ENCODE data around the gene SLC13A3. TPM values are rescaled to one million over a fixed set of nuclear protein-coding genes. Genes with fewer than 3 reads are reported as not detected.

The SLC13A3 gene
- total RNA-seq, 1 donor from 2014 or later, result not detected

DNA sequence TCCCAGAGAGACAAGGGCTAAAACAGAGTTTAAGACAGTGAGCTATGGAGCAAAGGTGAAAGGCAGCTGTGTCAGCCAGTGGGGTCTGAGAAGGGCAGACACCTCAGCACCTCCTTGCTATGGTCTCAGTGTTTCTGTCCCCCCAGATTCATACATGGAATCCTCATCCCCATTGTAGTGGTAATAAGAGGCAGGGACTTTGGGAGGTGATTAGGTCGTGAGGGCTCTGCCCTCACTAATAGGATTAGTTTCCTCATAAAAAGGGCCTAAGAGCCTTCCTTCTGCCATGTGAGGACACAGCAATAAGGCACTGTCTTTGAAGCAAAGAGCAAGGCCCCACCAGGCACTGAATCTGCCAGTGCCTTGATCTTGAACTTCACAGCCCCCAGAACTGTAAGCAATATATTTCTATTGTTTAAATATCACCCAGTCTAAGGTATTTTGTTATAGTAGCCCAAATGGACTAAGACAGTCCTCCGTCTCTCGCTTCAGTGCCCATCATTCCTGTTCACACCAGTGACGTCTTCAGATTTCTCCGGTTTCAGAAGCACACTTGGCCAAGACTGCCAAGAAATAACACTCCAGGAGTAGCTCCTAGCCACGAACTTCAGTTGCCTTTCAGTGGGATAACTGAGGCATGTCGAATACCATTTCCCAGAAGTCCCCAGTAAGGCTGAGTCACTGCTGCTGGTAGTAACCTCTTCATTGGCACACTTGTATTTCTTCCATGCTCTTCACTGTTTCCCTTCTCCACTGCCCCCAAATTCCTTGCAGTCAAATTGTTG lies 32.8 kb downstream of the SLC13A3 start:
- Mint-ChIP-seq H3K9me3 (no peaks in the 10 kb centered on the region), H3K27me3 (ENCODE audit: low read depth) (peaks cover 34% of the 10 kb centered on the region)
- intact Hi-C loops (cut with micrococcal nuclease), result no loop called here

DNA sequence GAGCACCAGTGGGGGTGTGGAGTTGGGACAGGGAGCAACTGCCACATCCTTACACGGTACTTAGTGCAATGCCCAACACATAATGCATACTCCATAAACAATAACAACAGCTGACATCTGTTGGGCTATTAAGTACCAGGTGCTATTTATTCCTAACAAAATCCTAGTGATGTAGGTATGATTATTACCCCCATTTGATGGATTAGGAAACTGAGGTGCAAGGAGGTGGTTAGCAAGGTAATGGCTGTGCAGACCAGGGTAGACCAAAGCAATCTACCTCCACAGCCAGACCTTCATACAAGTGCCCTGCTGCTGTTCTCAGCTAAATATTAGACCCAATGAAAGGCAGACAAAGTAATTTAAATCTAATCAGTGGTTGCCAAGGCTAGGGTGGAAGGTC lies 36.8 kb downstream of the SLC13A3 start:
- H3K36me3 Mint-ChIP-seq (ENCODE audit: low read depth), result no peaks in the 10 kb centered on the region
- no peak overlapping the region for H3K27ac Mint-ChIP-seq
- peaks cover 13% of the 10 kb centered on the region for H3K27me3 Mint-ChIP-seq (ENCODE audit: low read depth)
- H3K4me1 Mint-ChIP-seq (ENCODE audit: low read depth), result no peaks in the 10 kb centered on the region
- no peak overlapping the region for H3K4me3 Mint-ChIP-seq (ENCODE audit: low read depth)
- intact Hi-C loops (cut with micrococcal nuclease), result no loop called here
- DNase-seq (ENCODE audit: low spot score), result no peak
- H3K9me3 Mint-ChIP-seq, result no peaks in the 10 kb centered on the region

More for the DNA sequence above, 32.8 kb downstream of the SLC13A3 start:
- H3K27ac Mint-ChIP-seq, result no peak overlapping the region
- H3K4me1 Mint-ChIP-seq (ENCODE audit: low read depth), result no peaks in the 10 kb centered on the region
- no peak for DNase-seq (ENCODE audit: low spot score)
- H3K36me3 Mint-ChIP-seq (ENCODE audit: low read depth), result no peaks in the 10 kb centered on the region
- H3K4me3 Mint-ChIP-seq (ENCODE audit: low read depth), result no peak overlapping the region

DNA sequence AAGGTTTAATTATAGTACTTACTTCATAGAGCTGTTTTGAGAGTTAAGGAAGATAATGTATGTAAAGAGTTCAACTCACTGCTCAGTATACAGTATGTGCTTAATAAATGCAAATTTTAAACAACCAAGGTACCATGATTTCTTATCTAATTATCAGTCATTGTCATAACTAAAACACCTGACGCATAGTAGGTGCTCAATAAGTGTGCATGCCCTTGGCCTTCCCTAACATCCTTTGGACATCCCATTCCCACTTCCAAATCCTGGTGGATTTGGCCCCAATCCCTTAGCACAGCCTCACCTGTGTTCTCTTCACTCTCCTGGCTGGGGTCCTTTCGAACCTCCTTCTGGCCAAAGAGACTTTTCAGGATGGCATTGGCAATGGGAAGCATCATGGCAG lies 41.1 kb downstream of the SLC13A3 start:
- H3K9me3 Mint-ChIP-seq, result no peaks in the 10 kb centered on the region
- H3K27ac Mint-ChIP-seq, result no peak overlapping the region
- H3K4me1 Mint-ChIP-seq (ENCODE audit: low read depth), result no peaks in the 10 kb centered on the region
- intact Hi-C loops (cut with micrococcal nuclease), result no loop called here
- peaks cover 13% of the 10 kb centered on the region for H3K27me3 Mint-ChIP-seq (ENCODE audit: low read depth)
- no peak overlapping the region for H3K4me3 Mint-ChIP-seq (ENCODE audit: low read depth)
- no peaks in the 10 kb centered on the region for H3K36me3 Mint-ChIP-seq (ENCODE audit: low read depth)
- DNase-seq (ENCODE audit: low spot score), result no peak

DNA sequence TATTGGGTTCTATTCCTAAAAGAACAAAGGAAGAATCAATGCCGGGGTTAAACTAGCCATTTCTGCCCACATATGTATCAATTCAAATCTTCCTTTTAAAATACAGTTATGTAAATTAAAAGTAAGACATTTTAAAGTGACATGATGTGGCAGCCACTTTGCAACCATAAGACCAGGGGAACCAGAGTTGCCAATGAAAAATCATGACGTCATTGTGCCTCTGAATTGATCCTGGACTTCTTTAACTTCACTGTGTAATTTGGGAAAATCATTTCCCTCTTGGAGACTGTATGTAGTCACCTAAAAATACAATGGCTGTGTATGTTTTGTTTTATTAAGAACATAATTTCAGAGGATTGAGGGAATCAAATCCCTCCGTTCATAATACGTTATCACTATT lies 42.2 kb downstream of the SLC13A3 start:
- no peaks in the 10 kb centered on the region for H3K36me3 Mint-ChIP-seq (ENCODE audit: low read depth)
- H3K27ac Mint-ChIP-seq, result no peak overlapping the region
- H3K9me3 Mint-ChIP-seq, result no peaks in the 10 kb centered on the region
- intact Hi-C loops (cut with micrococcal nuclease), result loop anchor here (5.0 kb wide), 1 partner anchor 87 kb away; no protein-coding TSS in a partner anchor
- no peak overlapping the region for H3K4me3 Mint-ChIP-seq (ENCODE audit: low read depth)
- peaks cover 10% of the 10 kb centered on the region for H3K27me3 Mint-ChIP-seq (ENCODE audit: low read depth)
- DNase-seq (ENCODE audit: low spot score), result no peak
- H3K4me1 Mint-ChIP-seq (ENCODE audit: low read depth), result peaks cover 2% of the 10 kb centered on the region

DNA sequence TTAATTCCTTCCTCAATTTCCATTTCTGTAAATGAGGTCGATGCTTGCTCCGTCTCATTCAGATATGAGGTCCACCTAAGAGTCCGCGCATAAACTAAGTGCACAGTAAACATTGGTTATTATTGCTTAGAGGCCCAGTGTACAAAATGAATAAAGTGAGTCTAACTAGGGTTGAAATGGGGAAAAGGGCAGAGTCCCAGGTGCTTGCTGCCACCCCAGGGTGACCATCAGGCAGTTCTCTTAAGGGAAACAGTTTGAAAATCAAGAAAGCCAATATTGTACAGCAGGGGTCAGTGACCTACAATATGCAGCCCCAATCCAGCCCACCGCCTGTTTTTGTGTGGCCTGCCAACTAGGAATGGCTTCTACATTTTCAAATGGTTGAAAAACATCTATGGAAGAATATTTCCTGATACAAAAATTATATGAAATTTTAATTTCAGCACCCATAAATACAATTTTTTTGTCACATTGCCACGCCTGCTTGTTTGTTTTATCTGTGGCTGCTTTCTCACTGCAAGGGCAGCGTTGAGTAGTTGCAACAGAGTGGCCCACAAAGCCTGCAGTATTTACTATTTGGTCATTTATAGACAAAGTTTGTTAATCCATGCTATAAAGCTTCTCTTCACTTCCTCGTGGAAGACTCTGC lies 43.3 kb downstream of the SLC13A3 start:
- Mint-ChIP-seq H3K9me3 (no peaks in the 10 kb centered on the region), H3K4me1 (ENCODE audit: low read depth) (peaks cover 2% of the 10 kb centered on the region), H3K27ac (no peak overlapping the region), H3K4me3 (ENCODE audit: low read depth) (no peak overlapping the region), H3K27me3 (ENCODE audit: low read depth) (peaks cover 10% of the 10 kb centered on the region), H3K36me3 (ENCODE audit: low read depth) (no peaks in the 10 kb centered on the region)
- DNase-seq (ENCODE audit: low spot score), result no peak
- intact Hi-C loops (cut with micrococcal nuclease), result loop anchor here (1.0 to 5.0 kb wide), 2 partner anchors 9 to 86 kb away; no protein-coding TSS in a partner anchor

DNA sequence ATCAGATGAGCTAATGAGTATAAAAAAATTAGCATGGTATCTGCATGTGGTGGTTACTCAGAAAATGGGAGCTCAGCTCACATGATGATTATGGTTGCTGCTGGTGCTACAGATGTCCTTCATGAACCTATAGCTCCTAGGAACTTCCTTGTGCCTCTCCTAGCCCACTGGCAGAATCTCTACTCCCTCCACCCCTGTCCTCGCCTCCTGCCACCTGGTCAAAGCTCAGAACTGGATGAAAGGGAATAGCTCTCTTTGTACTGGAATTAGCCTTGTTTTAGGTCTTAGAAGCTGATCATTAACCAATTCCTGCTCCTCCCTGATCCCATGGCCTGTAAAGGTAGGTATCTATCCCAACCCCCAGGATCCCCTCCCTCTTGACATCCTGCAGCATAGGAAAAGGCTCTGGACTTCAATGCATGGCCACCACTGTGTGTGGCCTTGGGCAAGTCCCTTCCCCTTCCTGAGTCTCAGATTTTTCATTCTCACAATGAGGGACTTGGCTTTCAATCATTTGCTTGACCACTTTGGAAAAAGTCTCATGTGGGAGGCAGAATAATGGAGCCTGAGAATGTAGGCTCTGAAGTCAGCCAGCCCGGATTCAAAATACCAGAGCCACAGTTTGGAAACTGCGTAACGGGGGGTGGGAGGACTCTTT lies 43.9 kb downstream of the SLC13A3 start:
- Mint-ChIP-seq H3K27me3 (ENCODE audit: low read depth) (peaks cover 10% of the 10 kb centered on the region), H3K27ac (no peak overlapping the region), H3K4me1 (ENCODE audit: low read depth) (peaks cover 2% of the 10 kb centered on the region), H3K4me3 (ENCODE audit: low read depth) (no peak overlapping the region), H3K36me3 (ENCODE audit: low read depth) (no peaks in the 10 kb centered on the region), H3K9me3 (no peaks in the 10 kb centered on the region)
- intact Hi-C loops (cut with micrococcal nuclease), result loop anchor here (1.0 to 5.0 kb wide), 2 partner anchors 8 to 85 kb away; no protein-coding TSS in a partner anchor
- no peak for DNase-seq (ENCODE audit: low spot score)

DNA sequence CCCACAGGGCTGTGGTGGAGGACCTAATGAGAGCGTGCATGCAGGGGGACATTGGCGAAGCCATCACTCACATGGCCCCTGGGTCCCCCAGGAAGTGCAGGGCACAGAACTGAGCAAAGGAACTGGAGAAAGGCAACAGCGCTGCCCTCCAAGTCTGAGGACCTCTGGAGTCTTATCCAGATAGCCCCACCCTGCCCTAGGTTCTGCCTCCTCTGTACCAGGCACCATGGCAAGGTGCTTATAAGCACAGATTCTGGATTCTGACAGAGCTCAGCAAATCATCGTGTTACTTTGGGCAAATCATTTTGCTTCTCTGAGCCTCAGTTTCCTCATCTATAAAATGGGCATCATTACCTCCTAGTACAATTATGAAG lies 44.5 kb downstream of the SLC13A3 start:
- no peaks in the 10 kb centered on the region for H3K36me3 Mint-ChIP-seq (ENCODE audit: low read depth)
- H3K27me3 Mint-ChIP-seq (ENCODE audit: low read depth), result peaks cover 10% of the 10 kb centered on the region
- peaks cover 3% of the 10 kb centered on the region for H3K4me1 Mint-ChIP-seq (ENCODE audit: low read depth)
- H3K27ac Mint-ChIP-seq, result no peak overlapping the region
- H3K9me3 Mint-ChIP-seq, result no peaks in the 10 kb centered on the region
- no peak for DNase-seq (ENCODE audit: low spot score)
- no peak overlapping the region for H3K4me3 Mint-ChIP-seq (ENCODE audit: low read depth)
- intact Hi-C loops (cut with micrococcal nuclease), result loop anchor here (1.0 to 5.0 kb wide), 2 partner anchors 8 to 85 kb away; no protein-coding TSS in a partner anchor

DNA sequence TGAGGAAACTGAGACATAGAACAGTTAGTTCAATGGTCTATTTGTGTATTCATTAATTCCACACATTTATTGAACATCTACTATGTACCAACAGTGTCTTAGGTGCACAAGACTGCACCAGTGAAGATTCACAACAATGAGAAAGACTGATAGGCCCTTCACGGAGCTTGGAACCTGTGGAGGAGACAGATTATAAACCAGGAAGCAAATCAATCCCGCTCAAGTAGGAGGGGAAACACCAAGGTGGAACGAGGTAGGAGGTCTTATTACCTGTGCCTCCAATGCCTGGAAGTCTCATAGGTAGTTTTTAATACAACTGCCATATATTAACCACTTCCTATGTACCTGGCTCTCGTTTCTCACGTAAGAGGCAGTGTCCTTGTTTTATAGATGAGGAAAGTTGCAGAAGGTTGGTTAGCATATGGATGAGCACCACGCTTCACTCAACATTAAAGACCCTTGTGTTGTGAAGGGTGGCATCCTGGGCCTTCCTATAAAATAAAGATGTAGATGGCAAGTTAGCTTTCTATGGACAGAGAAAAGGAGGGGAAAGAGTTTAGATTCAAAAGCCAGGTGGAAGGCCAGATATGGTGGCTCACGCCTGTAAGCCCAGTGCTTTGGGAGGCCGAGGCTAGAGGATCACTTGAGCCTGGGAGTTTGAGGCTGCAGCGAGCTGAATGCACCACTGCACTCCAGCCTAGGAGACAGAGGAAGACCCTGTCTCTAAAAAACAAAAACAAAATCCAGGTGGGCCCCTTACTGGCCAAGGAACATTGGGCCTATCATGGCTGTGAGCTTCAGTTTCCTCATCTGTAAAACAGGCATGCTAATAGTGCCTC lies 45.1 kb downstream of the SLC13A3 start:
- H3K27me3 Mint-ChIP-seq (ENCODE audit: low read depth), result peaks cover 13% of the 10 kb centered on the region
- H3K36me3 Mint-ChIP-seq (ENCODE audit: low read depth), result no peaks in the 10 kb centered on the region
- H3K27ac Mint-ChIP-seq, result no peak overlapping the region
- intact Hi-C loops (cut with micrococcal nuclease), result loop anchor here (5.0 kb wide), 1 partner anchor 84 kb away; no protein-coding TSS in a partner anchor
- H3K4me1 Mint-ChIP-seq (ENCODE audit: low read depth), result peaks cover 9% of the 10 kb centered on the region
- no peaks in the 10 kb centered on the region for H3K9me3 Mint-ChIP-seq
- no peak overlapping the region for H3K4me3 Mint-ChIP-seq (ENCODE audit: low read depth)
- DNase-seq (ENCODE audit: low spot score), result no peak

DNA sequence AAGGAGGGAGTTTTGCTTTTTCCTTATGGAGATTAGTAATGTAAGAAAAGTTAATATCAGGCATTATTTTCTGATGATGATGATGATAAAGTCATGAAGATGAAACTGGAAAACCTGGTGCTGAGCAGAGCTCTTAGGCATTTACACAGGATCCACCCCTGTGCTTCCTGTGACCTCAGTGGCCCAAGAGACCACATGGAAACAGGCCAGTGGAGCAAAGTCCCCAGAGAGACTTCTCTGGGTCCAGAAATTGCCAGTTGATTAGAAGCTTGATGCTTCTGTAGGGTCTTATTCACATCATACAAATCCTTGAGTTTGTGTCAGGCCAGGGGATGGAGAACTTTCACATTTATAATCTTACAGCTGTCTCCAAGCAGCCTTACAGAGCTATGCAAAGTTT lies 46.1 kb downstream of the SLC13A3 start:
- H3K27me3 Mint-ChIP-seq (ENCODE audit: low read depth), result peaks cover 16% of the 10 kb centered on the region
- no peaks in the 10 kb centered on the region for H3K36me3 Mint-ChIP-seq (ENCODE audit: low read depth)

DNA sequence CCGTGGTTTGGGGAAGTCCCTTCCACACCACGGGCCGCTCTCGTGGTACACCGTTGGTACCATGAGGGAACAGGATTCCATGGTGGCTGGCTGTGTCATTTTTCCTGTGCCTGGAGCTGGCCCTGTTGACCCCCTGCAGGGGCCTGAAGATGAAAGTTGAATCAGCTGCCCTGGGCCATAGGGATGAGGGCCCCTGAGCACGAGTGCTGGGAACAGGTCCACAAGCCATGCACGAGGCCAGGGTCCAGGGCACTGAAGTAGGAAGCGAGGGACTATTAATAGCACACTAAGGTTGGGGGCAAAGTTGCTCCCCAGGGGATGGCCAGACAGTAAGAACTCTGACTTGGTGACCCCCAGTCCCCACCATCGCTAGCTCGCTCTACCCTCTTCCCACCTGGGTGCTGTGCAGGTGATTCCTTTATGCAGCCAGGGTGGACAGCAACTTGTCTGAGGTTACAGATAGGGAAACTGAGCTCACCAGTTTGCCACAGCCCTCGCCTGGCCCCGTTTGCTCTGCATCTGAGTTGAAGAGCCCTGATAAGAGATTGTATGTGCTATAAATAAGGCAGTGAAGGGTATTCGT lies 46.6 kb downstream of the SLC13A3 start:
- peaks cover 9% of the 10 kb centered on the region for H3K4me1 Mint-ChIP-seq (ENCODE audit: low read depth)
- no peak overlapping the region for H3K27ac Mint-ChIP-seq
- H3K27me3 Mint-ChIP-seq (ENCODE audit: low read depth), result peaks cover 19% of the 10 kb centered on the region
- H3K9me3 Mint-ChIP-seq, result no peaks in the 10 kb centered on the region
- DNase-seq (ENCODE audit: low spot score), result no peak
- intact Hi-C loops (cut with micrococcal nuclease), result loop anchor here (5.0 kb wide), 1 partner anchor 82 kb away; no protein-coding TSS in a partner anchor
- no peaks in the 10 kb centered on the region for H3K36me3 Mint-ChIP-seq (ENCODE audit: low read depth)
- H3K4me3 Mint-ChIP-seq (ENCODE audit: low read depth), result no peak overlapping the region

More for the DNA sequence above, 46.1 kb downstream of the SLC13A3 start:
- intact Hi-C loops (cut with micrococcal nuclease), result loop anchor here (5.0 kb wide), 1 partner anchor 83 kb away; no protein-coding TSS in a partner anchor
- Mint-ChIP-seq H3K9me3 (no peaks in the 10 kb centered on the region), H3K4me3 (ENCODE audit: low read depth) (no peak overlapping the region), H3K27ac (no peak overlapping the region), H3K4me1 (ENCODE audit: low read depth) (peaks cover 9% of the 10 kb centered on the region)
- no peak for DNase-seq (ENCODE audit: low spot score)

DNA sequence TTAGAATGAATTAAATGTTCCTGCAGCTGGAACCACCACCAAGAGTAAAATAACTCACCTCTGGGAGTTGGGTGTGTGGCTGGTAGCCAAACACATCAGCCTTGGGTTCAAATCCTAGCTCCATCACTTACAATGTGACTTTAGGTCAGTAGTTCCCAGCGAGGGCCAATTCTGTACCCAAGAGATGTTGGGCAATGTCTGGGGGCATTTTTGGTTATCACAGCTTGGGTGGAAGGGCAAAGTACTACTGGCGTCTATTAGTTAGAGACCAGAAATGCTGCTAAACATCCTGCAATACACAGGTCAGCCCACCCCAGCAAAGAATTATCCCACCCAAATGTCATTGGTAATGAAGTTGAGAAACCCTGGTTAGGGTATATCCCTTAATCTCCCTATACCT lies 48.8 kb downstream of the SLC13A3 start:
- H3K36me3 Mint-ChIP-seq (ENCODE audit: low read depth), result no peaks in the 10 kb centered on the region
- no peak overlapping the region for H3K27ac Mint-ChIP-seq
- H3K4me1 Mint-ChIP-seq (ENCODE audit: low read depth), result peaks cover 9% of the 10 kb centered on the region
- DNase-seq (ENCODE audit: low spot score), result no peak
- H3K27me3 Mint-ChIP-seq (ENCODE audit: low read depth), result peaks cover 14% of the 10 kb centered on the region
- intact Hi-C loops (cut with micrococcal nuclease), result no loop called here
- no peaks in the 10 kb centered on the region for H3K9me3 Mint-ChIP-seq
- no peak overlapping the region for H3K4me3 Mint-ChIP-seq (ENCODE audit: low read depth)

DNA sequence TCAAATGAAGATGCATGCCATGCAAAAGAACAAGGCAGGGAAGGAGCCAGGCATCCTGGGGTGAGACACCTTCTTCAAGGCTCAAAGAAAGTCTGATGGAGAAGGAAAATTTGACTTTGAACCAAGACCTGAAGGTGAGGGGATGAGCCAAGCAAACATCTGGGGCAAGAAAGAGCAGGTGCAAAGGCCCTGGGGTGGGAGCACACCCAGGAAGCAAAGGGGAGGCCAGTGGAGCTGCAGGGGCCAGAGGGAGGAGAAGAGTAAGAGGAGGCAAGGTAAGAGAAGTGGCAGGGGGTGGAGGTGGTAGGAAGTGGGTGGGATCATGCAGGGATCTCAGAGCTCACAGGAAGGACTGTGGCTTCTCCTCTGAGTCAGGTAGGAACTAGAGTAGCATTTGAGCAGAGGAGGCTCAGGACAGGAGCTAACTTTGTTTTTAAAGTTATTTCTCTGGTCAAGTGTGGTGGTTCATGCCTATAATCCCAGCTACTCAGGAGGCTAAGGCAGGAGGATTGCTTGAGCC lies 49.6 kb downstream of the SLC13A3 start:
- H3K9me3 Mint-ChIP-seq, result no peaks in the 10 kb centered on the region
- peaks cover 9% of the 10 kb centered on the region for H3K4me1 Mint-ChIP-seq (ENCODE audit: low read depth)
- peaks cover 14% of the 10 kb centered on the region for H3K27me3 Mint-ChIP-seq (ENCODE audit: low read depth)
- intact Hi-C loops (cut with micrococcal nuclease), result no loop called here
- no peak overlapping the region for H3K4me3 Mint-ChIP-seq (ENCODE audit: low read depth)
- H3K36me3 Mint-ChIP-seq (ENCODE audit: low read depth), result no peaks in the 10 kb centered on the region
- H3K27ac Mint-ChIP-seq, result no peak overlapping the region
- DNase-seq (ENCODE audit: low spot score), result no peak

Data from activated T-helper 2 cell treated with anti-CD3 and anti-CD28 coated beads, Interferon-gamma antibody, Interleukin-2, Interleukin-4, amounts not matched to agents 10 μg/mL and 5 μg/mL and 100 μg/mL, durations not matched to agents 14 hours and 24 hours and 36 hours (primary cell).